Measurements from ENCODE around the gene C19orf67. TPM values are rescaled to one million over a fixed set of nuclear protein-coding genes. Genes with fewer than 3 reads are reported as not detected.

Gene C19orf67
- polyA plus RNA-seq, 1 donor (not counting 4 experiments of a cell fraction or from before 2014, with no cell fraction given), result not detected

GRCh38 chr19:14054099-14054498 lies 31.5 kb downstream of the C19orf67 start:
- Histone ChIP-seq H3K4me2 (ENCODE audit: control insufficient read depth, extremely low read depth, insufficient read depth, low read depth, low read length) (no peak overlapping the region), H3K4me3 (ENCODE audit: control insufficient read depth in 2 of 3, extremely low read depth in 1 of 3, insufficient read depth in 2 of 3, low read depth in 1 of 3, low read length in 3 of 3) (no peak overlapping the region), H3K27me3 (ENCODE audit: control insufficient read depth, extremely low read depth, insufficient read depth, low read length) (peaks cover 26% of the 10 kb centered on the region), H3K4me1 (ENCODE audit: control insufficient read depth, extremely low read depth, insufficient read depth, low read length) (no peaks in the 10 kb centered on the region), H3K79me2 (ENCODE audit: control insufficient read depth, insufficient read depth, low read length) (no peaks in the 10 kb centered on the region), H4K20me1 (ENCODE audit: control insufficient read depth, extremely low read depth, insufficient read depth, low read length) (no peaks in the 10 kb centered on the region), H3K36me3 (ENCODE audit: control insufficient read depth in 2 of 2, extremely low read depth in 1 of 2, insufficient read depth in 2 of 2, low read length in 2 of 2) (peaks cover 0 to 2% of the 10 kb centered on the region in 2 experiments), H2AFZ (ENCODE audit: control insufficient read depth, low read length) (no peak overlapping the region), H3K9me3 (ENCODE audit: control insufficient read depth, low read depth, low read length) (no peaks in the 10 kb centered on the region), H3K9me1 (ENCODE audit: control insufficient read depth, extremely low read depth, insufficient read depth, low read length) (no peaks in the 10 kb centered on the region), H3K27ac (ENCODE audit: control insufficient read depth, insufficient read depth, low read length) (no peak overlapping the region), H3K9ac (ENCODE audit: control insufficient read depth, extremely low read depth, insufficient read depth, low read length) (no peak overlapping the region)
- TF ChIP-seq CTCF (optimal IDR thresholded peaks at IDR 0.05 in 1 of 3, IDR thresholded peaks at IDR 0.05 in 1 of 3, conservative IDR thresholded peaks at IDR 0.05 in 1 of 3; ENCODE audit: extremely low read depth in 1 of 3, insufficient read depth in 2 of 3, low read length in 3 of 3) (no peak), EZH2 (IDR thresholded peaks at IDR 0.05; ENCODE audit: low read length) (no peak)
- no peak for DNase-seq (ENCODE audit: low read depth, low spot score)
- dilution Hi-C loops (cut with MboI; ENCODE audit: extremely low pct_ligation_motif_present, low sequenced_read_pairs), result no loop called here
- FAIRE-seq, result no peak

- DNase-seq (ENCODE audit: low read depth, low spot score) (no peak), FAIRE-seq (no peak)
- Histone ChIP-seq H3K27me3 (ENCODE audit: control insufficient read depth, extremely low read depth, insufficient read depth, low read length) (peaks cover 20% of the 10 kb centered on the region), H3K9ac (ENCODE audit: control insufficient read depth, extremely low read depth, insufficient read depth, low read length) (no peak overlapping the region), H3K36me3 (ENCODE audit: control insufficient read depth in 2 of 2, extremely low read depth in 1 of 2, insufficient read depth in 2 of 2, low read length in 2 of 2) (peaks cover 0 to 2% of the 10 kb centered on the region in 2 experiments), H4K20me1 (ENCODE audit: control insufficient read depth, extremely low read depth, insufficient read depth, low read length) (no peaks in the 10 kb centered on the region), H3K9me1 (ENCODE audit: control insufficient read depth, extremely low read depth, insufficient read depth, low read length) (no peaks in the 10 kb centered on the region), H3K79me2 (ENCODE audit: control insufficient read depth, insufficient read depth, low read length) (no peaks in the 10 kb centered on the region), H3K4me1 (ENCODE audit: control insufficient read depth, extremely low read depth, insufficient read depth, low read length) (no peaks in the 10 kb centered on the region), H3K4me3 (ENCODE audit: control insufficient read depth in 2 of 3, extremely low read depth in 1 of 3, insufficient read depth in 2 of 3, low read depth in 1 of 3, low read length in 3 of 3) (no peak overlapping the region), H3K9me3 (ENCODE audit: control insufficient read depth, low read depth, low read length) (no peaks in the 10 kb centered on the region), H3K27ac (ENCODE audit: control insufficient read depth, insufficient read depth, low read length) (no peak overlapping the region), H2AFZ (ENCODE audit: control insufficient read depth, low read length) (no peak overlapping the region), H3K4me2 (ENCODE audit: control insufficient read depth, extremely low read depth, insufficient read depth, low read depth, low read length) (no peak overlapping the region)
- TF ChIP-seq EZH2 (IDR thresholded peaks at IDR 0.05; ENCODE audit: low read length) (no peak), CTCF (optimal IDR thresholded peaks at IDR 0.05 in 1 of 3, IDR thresholded peaks at IDR 0.05 in 1 of 3, conservative IDR thresholded peaks at IDR 0.05 in 1 of 3; ENCODE audit: extremely low read depth in 1 of 3, insufficient read depth in 2 of 3, low read length in 3 of 3) (no peak)
- dilution Hi-C loops (cut with MboI; ENCODE audit: extremely low pct_ligation_motif_present, low sequenced_read_pairs), result no loop called here
Observed at GRCh38 chr19:14053500-14053899, 32.1 kb downstream of the C19orf67 start.

Data from keratinocyte (primary cell).